ENCODE measurements around the gene CXXC1.
A peak's percentile ranks its signal among the peaks of the same experiment; 100 is the strongest.

Gene CXXC1

GRCh38 chr18:50273203-50274043 is 14.1 kb downstream of the CXXC1 start:
- no peak for TF ChIP-seq CTCF (conservative IDR thresholded peaks at IDR 0.05; ENCODE audit: low read length)
- no peak for DNase-seq (ENCODE audit: low read depth)
- H3K4me3 ChIP-seq (ENCODE audit: low read length): no peak overlapping the region

GRCh38 chr18:50272568-50272967 is 14.9 kb downstream of the CXXC1 start:
- no peak for DNase-seq (ENCODE audit: low read depth)
- H3K4me3 ChIP-seq (ENCODE audit: low read length): no peak overlapping the region
- no peak for TF ChIP-seq CTCF (conservative IDR thresholded peaks at IDR 0.05; ENCODE audit: low read length)

GRCh38 chr18:50268022-50268747 is 19.3 kb downstream of the CXXC1 start:
- H3K4me3 ChIP-seq (ENCODE audit: low read length): peak overlapping the region; percentile 65
- DNase-seq (ENCODE audit: low read depth): peak; percentile 59
- peak; percentile 64 for TF ChIP-seq CTCF (conservative IDR thresholded peaks at IDR 0.05; ENCODE audit: low read length)

GRCh38 chr18:50266248-50266704 is 21.2 kb downstream of the CXXC1 start, which contains the start of gene CFAP53:
TSS of gene CFAP53 (minus strand) at chr18:50266495. CDS start at chr18:50266404, 91 bp downstream.
- H3K4me3 ChIP-seq (ENCODE audit: low read length): peak within 1 kb of the TSS; percentile 93
- TF ChIP-seq CTCF (conservative IDR thresholded peaks at IDR 0.05; ENCODE audit: low read length): no peak
- DNase-seq (ENCODE audit: low read depth): peak; percentile 87

GRCh38 chr18:50262977-50263376 is 24.5 kb downstream of the CXXC1 start:
- no peak for DNase-seq (ENCODE audit: low read depth)
- TF ChIP-seq CTCF (conservative IDR thresholded peaks at IDR 0.05; ENCODE audit: low read length): no peak
- H3K4me3 ChIP-seq (ENCODE audit: low read length): no peak overlapping the region

- H3K4me3 ChIP-seq (ENCODE audit: low read length): no peak overlapping the region
- TF ChIP-seq CTCF (conservative IDR thresholded peaks at IDR 0.05; ENCODE audit: low read length): no peak
- DNase-seq (ENCODE audit: low read depth): no peak
These were observed 36.6 kb downstream of the CXXC1 start for GRCh38 chr18:50250935-50251334.

Data from AG10803 (cell line).